NCI-H345 treated with DMSO at 0.1 percent for 48 hours (cell line): Measurements from ENCODE around the gene NUCKS1.
"Not testable (repeated sequence)": the region's sequence is repeated elsewhere in the genome, so short reads cannot be mapped to it uniquely, and the experiment has no call there.

Experiments
- DNase-seq: peaks from one replicate; lab custom pipeline; 2025; ENCODE audit not compliant: unreplicated experiment; lab: John Stamatoyannopoulos, UW

Gene NUCKS1

DNA sequence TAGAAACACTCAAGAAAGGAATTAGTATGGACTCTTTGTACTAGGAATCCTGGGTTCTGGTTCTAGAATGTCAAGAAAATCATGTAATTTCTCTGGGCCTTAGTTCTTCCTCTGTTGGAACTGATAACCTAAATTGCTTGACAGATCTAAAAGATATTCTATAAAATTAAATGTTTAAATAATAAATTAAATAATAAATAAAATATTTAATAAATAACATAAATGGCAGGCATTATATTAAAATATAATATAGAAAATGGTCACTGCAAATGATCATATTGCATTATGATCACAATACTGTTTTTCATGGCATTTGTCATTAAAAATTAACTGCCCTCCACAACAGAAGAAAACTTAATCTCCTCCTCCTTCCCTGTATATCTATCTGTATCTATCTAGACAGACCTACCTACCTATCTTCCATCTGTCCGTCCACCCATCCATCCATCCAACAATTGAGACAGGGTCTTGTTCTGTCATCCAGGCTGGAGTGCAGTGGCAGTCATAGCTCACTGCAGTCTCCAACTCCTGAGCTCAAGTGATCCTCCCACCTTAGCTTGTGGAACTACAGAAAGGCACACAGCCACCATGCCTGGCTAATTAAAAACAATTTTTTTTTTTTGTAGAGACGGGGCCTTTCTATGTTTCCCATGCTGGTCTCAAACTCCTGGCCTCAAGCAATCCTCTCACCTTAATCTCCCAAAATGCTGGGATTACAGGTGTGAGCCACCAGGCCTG, 16.4 kb downstream of the NUCKS1 start:
- no peak for DNase-seq

DNA sequence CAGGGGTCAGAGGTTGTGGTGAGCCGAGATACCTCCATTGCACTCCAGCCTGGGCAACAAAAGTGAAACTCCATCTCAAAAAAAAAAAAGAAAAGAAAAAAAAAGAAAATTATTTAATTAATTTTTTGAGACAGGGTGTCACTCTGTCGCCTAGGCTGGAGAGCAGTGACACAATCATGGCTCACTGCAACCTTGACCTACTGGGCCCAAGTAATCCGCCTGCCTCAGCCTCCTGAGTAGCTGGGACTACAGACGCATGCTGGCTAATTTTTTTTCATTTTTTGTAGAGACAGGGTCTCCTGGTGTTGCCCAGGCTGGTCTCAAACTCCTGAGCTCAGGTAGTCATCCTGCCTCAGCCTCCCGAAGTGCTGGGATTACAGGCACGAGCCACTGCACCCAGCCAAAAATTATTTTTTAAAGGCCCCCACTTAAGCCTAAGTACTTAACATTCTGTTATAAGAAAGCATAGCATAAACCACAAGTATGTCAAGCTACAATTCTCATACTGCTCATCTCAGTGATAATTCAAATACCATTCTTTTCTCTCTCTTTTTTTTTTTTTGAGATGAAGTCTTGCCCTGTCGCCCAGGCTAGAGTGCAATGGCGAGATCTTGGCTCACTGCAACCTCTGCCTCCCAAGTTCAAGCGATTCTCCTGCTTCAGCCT, 19.9 kb downstream of the NUCKS1 start:
- no peak for DNase-seq

DNA sequence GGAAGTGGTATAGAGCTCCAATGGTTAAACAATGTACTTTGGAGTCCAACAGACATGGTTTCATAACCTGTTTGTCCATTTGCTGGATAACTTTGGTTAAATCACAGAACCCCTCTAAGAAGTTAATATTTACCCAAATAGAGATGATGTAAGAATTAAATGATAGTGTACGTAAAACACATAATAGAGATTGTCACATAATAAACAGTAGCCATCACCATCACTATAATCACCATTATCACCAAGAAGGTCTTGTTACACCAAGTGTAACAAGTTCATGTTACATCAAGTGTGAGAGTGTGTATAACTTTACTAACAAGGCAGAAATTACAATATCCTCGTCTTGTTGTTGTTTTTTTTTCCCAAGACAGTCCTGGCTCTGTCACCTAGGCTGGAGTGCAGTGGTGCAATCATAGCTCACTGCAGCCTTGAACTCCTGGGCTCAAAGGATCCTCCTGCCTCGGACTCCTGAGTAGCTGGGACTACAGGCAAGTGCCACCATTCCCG, 23.3 kb downstream of the NUCKS1 start:
- no peak for DNase-seq

DNA sequence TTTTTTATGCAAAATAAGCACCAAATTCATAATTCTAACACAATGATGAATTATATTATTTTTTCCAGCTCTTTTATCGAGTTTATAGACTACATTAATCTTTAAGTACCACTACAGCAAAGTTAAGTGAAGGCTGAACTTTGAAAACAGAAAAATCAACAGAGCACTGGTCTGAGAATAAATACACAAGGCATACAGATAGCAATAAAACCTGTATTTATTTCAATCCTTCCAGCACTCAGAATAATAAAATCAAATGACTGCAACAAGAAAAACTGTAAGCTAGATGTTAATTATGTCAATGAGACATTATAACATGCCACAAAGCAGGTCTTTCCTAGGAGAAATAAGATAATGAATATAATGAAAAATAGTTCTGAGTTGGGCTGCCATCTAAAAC, 24.5 kb downstream of the NUCKS1 start:
- no peak for DNase-seq

DNA sequence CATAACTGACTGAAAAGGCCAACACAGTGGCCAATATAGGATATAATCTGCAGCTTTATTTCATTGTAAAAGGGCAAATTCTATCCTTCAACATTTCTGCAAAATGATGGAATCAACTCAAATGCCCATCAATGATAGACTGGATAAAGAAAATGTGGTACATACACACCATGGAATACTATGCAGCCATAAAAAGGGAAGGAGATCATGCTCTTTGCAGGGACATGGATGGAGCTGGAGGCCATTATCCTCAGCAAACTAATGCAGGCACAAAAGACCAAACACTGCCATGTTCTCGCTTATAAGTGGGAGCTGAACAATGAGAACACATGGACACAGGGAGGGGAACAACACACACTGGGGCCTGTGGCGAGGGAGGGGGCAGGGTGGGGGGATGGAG, 29.2 kb downstream of the NUCKS1 start:
- not testable (repeated sequence) for DNase-seq

DNA sequence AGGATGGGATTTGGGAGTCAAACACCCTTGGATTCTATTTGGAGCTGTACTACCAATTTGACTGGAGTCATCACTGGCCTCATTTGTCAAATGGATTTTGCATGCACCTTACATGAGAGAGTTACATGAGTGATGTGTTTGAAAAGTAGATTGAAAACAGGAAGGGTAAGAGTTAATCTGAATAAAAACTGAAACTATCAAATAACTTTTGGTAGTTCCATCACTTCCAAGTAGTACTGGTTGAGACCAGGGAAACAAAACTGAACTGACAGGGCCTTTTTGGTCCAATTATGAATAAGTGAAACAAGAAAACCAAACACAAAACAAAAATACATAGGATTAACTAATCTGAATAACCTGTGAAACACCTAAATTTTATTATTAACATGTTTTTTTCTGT, 30.2 kb downstream of the NUCKS1 start:
- no peak for DNase-seq

DNA sequence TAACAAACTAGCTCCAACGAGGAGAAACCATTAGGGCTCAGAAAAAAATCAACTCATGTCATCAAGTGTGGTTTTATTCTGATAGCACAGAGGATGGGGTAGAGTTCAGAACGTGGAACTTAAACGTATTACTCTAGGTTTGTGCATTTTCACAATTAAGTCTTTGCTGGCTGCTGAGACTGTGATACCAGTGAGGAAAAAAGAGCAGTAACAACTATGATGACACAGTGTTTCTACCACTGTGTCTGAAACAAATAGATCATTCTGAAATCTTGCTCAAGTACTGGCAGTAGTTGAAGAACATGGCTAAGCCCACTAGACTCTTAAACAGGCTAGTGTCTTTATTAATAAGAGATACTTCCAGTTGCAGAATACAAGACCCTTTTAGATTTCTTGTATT, 31.0 kb downstream of the NUCKS1 start:
- DNase-seq, result no peak

DNA sequence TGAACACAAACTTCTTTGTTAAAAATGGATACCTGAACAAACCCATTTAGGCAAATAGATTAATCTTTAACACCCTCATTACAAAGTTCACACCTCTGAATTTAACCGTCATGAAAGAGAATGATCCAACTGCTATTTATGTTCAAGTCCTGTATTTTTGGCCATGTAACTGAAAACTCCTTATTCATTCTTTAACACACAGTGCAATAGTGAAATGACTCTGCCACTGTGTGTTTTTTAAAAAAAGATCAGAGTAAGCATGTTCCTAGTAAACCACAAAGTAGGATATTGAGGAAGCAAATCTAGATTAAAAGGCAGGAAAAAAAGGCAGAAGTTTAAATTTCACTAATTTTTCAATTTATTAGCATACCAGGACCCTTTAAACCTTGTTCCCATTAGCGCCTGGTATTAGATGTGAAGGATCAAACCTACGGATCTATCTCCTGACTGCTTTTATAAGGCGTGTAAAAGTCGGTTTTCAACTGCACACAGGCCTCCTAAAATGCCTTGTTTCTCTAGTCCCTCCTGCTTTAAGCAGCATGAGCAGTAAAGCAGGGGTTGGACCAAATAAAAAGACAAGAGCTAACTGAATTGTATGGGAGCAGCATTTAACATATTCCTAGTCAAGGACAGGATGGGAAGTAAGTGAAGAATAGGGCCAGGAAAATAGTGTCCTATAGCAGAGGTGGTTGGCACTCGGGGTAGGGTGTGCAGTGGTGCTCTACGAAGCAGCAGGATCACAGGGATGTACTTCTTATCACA, 33.4 kb downstream of the NUCKS1 start:
- DNase-seq, result no peak

DNA sequence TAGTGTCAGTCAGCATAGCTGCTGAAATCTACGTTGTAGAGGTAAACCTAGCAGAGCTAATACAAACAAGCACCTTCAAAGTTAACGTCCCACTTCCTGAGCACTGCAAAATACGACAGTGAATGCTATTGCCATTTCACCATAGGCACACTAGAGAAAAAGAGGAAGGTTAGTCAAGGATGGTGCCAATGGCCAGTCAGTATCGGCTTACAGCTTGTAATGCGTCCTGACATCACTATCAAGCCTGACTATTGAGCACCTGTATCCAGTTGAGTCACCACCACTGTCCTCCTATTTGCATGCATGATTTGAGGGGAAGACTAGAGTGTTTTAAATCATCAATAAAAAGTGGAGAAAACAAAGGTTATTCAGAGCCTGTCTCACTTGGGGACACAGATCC, 34.4 kb downstream of the NUCKS1 start:
- no peak for DNase-seq

DNA sequence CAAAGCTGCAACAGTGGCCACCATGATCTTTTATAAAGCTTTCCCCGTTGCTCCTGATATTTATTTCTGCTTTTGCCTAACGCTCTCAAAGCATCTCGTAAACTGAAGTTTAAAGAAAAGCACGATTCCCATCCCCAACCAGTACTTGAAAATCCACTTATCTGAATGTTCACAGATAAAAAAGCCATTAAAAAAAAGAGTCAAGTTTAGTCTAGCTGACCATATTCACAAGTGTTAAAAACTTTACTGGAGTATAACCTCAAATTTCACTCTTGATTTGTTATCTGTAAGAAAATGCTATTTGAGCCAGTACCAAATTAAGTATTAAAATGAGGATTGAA, 35.1 kb downstream of the NUCKS1 start:
- no peak for DNase-seq

DNA sequence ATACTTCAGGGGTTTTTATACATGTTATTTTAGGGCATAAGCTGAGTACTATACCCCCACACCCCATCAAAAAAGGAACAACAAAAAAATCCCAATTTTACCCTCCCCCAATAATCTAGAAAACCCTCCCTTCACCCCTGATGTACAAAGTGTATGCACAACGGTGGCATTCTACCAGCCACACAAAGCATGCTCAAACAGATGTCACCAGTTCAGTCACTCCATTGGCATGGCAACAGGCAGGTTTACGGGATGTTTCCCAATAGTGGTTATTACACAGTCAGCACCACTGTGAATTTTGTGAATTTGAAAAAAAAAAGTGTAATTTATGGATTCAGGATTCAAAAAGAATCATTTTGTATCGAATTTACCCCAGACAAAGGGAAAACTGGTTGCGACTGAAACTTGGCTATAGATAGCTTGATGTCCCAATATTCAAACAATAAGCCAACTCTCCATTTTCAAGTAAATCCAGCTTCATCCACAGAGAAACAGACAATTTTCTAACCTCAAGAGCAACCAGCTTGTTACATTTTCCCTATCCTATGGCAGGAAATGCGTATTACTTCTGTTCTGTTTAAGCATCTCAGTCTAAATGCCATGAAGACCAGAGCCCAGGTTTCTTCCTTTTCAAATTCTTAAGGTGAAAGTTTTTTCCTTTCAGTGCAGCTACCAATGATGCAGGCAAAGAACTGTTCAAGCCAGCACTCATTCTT, 35.6 kb downstream of the NUCKS1 start:
- no peak for DNase-seq

DNA sequence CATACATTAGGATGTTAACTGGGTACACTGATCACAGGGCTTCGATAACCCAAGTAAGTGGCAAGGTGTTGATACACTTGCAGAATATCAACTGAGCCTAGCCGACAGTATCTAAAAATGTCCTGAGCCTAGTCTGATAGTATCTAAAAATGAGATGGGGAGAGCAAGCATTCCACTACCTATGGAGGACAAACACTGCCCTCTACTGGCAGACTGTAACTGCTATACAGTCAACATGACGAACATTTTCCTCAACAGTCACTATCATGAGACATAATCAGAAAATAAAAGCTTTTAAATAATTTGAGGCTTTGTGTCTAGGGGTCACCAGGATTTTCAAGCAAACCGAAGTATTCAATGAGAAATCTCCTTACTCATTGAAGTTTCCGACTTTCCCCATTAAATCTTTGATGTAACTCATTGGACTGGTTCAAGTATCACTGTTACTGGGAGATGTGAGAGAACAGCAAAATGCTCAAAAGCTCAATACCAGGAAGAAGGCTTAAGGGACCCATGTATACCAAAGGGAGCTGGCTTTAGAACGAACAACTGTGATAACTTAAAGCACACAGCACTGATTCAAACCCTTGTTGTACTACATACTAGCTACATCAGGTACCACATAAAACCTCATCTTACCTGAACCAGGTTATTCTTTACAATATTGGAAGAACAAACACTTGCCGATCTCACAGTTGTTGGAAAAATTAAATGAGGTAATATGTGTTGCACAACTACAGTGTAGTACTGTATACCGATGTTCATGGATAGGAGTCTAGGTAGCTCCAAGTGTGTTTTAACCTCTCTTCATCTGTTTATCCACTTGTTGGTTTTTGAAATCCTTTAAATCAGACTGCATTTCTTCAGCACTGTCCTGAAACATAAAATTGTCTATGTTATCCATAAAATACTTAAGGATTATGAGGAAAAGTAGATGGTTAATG, 38.6 kb downstream of the NUCKS1 start:
- DNase-seq, result peak; percentile 65

DNA sequence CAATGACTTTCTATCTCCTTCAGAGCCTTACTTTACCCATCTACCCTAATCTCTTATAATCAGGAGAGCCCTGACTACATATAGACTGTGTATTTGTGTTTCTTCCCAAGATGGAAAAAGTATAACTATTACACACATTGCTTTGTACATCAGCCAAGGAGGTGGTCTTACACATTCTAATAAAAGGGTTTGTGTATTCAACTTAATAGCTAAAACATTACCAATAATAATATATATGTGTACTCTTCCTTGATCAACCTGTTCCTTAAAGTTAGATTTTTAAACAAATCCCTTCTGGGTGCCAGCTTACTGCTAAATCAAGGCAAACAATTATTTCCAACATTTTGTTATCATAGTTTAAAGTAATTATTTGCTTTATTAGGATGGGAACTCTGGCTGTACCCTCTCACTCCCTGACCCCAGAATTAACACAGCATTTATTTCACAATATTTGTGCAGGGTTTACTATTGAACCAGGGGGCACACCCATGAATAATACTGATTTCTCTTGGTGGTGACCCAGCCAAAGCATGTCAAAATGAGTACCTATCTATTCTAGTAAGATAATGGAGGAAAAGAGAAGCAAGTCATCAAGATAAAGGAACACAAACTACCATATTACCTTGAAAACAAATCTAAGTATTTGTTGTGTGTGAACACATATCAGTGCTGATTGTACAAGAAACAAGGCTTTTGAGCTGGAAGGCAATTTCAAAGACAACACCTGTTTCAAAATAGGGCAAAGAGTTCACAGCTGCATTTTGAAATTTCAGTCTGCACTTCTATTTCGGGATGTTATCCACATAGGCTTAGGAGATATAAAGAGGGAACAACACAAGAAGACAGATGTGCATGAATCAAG, 39.5 kb downstream of the NUCKS1 start:
- no peak for DNase-seq

DNA sequence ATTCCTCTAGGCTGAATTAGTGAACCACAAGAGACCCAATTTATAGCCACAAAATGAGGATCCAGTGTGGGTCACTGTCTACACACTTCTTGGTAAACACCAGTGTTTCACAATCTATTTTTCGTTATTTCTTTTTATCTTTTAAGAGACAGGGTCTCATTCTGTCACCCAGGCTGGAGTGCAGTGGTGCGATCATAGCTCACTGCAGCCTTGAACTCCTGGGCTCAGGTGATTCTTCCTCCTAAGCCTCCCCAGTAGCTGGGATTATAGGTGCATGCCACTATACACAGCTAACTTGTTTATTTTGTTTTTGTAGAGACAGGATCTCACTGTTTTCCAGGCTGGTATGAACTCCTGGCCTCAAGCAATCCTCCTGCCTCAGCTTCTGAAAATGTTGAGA, 40.3 kb downstream of the NUCKS1 start:
- no peak for DNase-seq

DNA sequence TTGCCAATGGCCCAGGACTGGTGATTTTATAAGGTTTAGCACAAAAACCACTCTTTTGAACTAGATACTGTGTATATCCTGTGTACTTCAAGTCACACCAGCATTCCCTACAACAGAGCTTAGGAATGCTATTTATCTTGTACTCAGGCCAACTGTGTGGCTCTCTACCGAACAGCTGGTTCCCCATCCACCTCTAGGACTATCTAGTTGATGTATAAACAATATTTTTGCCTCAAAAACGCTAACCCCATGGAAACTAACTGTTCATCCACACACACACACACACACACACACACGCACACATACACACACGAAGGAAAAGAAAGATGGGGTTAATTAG, 41.0 kb downstream of the NUCKS1 start:
- DNase-seq, result no peak

DNA sequence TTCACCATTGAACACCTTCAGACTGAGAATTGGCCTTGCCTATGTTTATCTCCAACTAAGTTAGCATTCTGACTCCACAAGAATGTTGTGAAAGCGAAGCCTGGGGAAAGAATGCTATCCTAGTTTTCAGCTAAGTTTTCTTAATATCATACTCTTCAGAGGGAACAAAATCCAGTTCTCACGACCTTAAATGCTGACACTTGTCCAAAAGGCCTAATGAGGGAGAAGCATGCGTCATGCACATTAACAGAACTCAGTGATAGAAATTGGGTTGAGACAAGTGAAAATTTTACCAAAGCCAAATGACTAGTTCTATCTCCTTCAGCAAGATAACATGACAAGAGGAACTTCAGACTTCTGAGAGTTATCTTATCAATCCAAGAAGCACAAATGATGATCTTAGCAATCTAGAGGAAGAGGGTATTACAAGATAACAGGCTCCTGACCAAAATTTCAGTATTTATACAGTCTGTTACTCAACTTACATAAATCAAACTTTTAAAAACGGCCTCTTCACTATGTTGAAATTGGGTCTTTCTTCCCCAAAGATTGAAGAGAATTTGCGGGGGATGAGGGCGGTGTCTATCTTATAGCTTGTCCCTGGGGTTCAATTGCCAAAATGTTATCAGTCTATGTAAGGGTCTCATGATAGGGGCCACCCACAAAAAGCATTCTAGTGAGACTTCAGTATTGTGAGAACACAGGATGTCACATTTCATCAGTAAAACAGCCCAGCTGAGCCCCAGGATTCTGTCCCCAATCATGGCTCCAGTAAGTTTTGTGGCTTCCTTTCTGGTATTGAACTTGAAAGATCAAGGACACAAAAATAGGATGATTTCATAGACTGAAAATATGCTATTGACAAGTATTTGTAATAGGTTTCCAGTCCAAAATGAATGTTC, 43.1 kb downstream of the NUCKS1 start:
- no peak for DNase-seq

DNA sequence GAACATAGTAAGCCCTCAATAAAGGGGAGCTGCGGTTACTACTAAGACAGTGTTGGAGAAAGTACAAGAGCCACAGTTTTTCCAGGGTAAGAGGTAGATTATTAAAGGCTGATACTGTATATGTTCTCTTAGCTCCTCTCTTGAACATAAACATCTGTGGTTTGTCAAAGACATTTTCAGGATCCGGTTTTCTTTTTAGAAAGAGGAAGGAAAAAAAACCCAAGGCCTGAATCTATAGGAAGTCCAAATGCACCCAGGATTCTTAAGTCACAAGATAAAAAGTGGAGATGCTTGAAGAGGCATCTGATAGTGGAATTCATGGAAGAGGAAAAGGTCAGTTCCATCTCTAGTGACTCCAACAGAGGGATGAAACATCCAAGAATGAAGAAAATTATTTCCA, 45.1 kb downstream of the NUCKS1 start:
- DNase-seq, result no peak

DNA sequence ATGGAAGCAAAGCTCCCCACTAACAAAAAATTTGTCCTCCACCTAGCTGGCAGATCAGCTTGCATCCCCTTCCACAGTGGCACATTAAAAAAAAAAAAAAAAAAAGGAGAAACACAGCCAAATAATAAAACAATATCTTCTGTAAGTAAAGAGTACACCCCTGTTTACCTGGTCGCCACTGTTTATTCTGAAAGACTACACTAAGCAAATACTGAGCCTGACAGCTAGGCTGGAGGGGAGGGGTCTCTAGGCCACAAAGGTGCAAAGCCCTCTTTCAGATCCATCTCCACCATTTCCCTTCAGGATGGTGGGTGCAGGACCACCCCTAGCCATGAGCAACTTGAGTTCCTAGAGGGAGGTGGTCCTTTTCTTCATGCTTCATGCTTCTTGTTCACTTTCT, 46.9 kb downstream of the NUCKS1 start:
- peak; percentile 31 for DNase-seq

DNA sequence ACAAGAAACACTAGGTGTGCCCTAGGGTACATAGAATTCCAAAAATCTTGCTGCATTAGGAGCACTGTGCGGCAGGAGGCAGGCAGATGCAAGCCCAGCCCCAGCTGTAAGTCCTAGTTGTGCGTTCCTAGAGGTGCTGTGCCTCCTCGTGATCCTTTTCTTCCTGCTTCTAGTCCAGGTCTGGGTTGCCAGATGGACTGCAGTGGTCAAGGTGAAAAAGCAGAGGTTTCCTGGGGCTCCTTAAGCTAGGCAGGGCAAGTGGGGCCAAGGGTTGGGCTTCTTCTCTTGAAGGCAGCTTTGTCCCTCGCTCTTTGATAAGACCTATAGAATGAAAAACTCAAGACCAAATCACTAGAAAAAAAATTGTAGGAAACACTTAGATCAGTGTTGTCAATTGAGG, 48.1 kb downstream of the NUCKS1 start:
- DNase-seq, result no peak
